DOHH2 (cell line): Measurements from ENCODE around the gene ZNRF1.

Experiments
- H3F3A ChIP-seq: fragments of 200-600 bp; sonication (generic), shearing (Covaris generic); 2 replicates; pipeline ENCODE4 v1.6.0; 2016; ENCODE audit warnings: antibody characterized with exemption, mild to moderate bottlenecking; ENCODE audit not compliant: control insufficient read depth, insufficient read depth
- H3K27ac ChIP-seq: fragments of 200-600 bp; sonication (generic); 2 replicates; pipeline ENCODE4 v1.5.1; 2014; ENCODE audit warnings: low read depth, mild to moderate bottlenecking, low read length, moderate library complexity
- H3K27me3 ChIP-seq: fragments of 200-600 bp; sonication (generic); 2 replicates; pipeline ENCODE4 v1.6.1; 2014; ENCODE audit warnings: mild to moderate bottlenecking, low read length, mixed read lengths; ENCODE audit not compliant: control insufficient read depth
- H3K36me3 ChIP-seq: fragments of 200-600 bp; sonication (generic); 2 replicates; pipeline ENCODE4 v1.6.1; 2014; ENCODE audit warnings: mild to moderate bottlenecking, low read length, moderate library complexity, mixed read lengths; ENCODE audit not compliant: control insufficient read depth
- H3K4me1 ChIP-seq: fragments of 200-600 bp; sonication (generic); 2 replicates; pipeline ENCODE4 v1.6.1; 2014; ENCODE audit warnings: mild to moderate bottlenecking, low read length, mixed read lengths; ENCODE audit not compliant: control insufficient read depth
- H3K4me2 ChIP-seq: fragments of 200-600 bp; sonication (generic); 2 replicates; pipeline ENCODE4 v1.6.0; 2014; ENCODE audit warnings: mild to moderate bottlenecking, low read length, moderate library complexity
- H3K4me3 ChIP-seq: fragments of 200-600 bp; sonication (generic); 2 replicates; pipeline ENCODE4 v1.5.1; 2014; ENCODE audit warnings: mild to moderate bottlenecking, low read length, mixed read lengths
- H3K79me2 ChIP-seq: fragments of 200-600 bp; sonication (generic); 2 replicates; pipeline ENCODE4 v1.6.1; 2014; ENCODE audit warnings: mild to moderate bottlenecking, low read length, mixed read lengths; ENCODE audit not compliant: control insufficient read depth
- H3K9me2 ChIP-seq: fragments of 200-600 bp; sonication (generic); replicated peaks from 2 replicates; pipeline ENCODE4 v1.6.1; 2014; ENCODE audit warnings: mild to moderate bottlenecking, low read length, mixed read lengths; ENCODE audit not compliant: control insufficient read depth
- H3K9me3 ChIP-seq: fragments of 200-600 bp; sonication (generic); 2 replicates; pipeline ENCODE4 v1.6.1; 2014; ENCODE audit warnings: antibody characterized with exemption, low read length, mixed read lengths; ENCODE audit not compliant: control insufficient read depth, insufficient read depth
- H4K20me1 ChIP-seq: fragments of 200-600 bp; sonication (generic); 2 replicates; pipeline ENCODE4 v1.6.0; 2014; ENCODE audit warnings: low read depth, mild to moderate bottlenecking, antibody characterized with exemption, low read length, moderate library complexity; ENCODE audit not compliant: control insufficient read depth, insufficient read depth
- EZH2phosphoT487 ChIP-seq: fragments of 200-600 bp; sonication (generic); IDR thresholded peaks from 2 replicates; pipeline ENCODE4 v1.6.1; 2017; ENCODE audit warnings: borderline replicate concordance, mild to moderate bottlenecking, antibody characterized with exemption, low read length, moderate library complexity, mixed read lengths
- TF ChIP-seq, protein P1 (sequence below): fragments of 200-600 bp; sonication (generic); IDR thresholded peaks from one replicate; pipeline ENCODE4 v1.5.1; 2014; ENCODE audit warnings: antibody characterized with exemption, mild to moderate bottlenecking, low read depth, low read length; ENCODE audit not compliant: poor library complexity, severe bottlenecking

ZNRF1 gene

DNA sequence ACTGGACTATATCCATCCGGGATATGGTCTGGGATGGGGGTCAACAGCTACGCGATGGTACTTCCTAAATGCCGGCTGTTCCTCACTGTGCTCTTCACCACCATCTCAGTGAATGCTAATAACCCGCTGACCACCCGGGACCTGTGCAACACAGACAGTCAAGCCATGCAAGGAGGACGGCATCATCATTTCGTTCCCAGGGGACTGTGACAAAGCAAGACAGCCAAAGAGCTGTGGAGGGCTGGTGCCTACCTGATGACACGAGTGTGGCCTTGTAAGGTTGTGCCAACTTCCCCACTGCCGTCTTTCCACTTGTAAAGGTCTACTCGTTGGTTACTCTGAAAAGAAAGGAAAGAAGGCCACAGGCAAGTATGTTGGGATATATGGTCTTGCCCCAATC is 47.6 kb upstream of the ZNRF1 start:
- TF ChIP-seq, protein P1, sequence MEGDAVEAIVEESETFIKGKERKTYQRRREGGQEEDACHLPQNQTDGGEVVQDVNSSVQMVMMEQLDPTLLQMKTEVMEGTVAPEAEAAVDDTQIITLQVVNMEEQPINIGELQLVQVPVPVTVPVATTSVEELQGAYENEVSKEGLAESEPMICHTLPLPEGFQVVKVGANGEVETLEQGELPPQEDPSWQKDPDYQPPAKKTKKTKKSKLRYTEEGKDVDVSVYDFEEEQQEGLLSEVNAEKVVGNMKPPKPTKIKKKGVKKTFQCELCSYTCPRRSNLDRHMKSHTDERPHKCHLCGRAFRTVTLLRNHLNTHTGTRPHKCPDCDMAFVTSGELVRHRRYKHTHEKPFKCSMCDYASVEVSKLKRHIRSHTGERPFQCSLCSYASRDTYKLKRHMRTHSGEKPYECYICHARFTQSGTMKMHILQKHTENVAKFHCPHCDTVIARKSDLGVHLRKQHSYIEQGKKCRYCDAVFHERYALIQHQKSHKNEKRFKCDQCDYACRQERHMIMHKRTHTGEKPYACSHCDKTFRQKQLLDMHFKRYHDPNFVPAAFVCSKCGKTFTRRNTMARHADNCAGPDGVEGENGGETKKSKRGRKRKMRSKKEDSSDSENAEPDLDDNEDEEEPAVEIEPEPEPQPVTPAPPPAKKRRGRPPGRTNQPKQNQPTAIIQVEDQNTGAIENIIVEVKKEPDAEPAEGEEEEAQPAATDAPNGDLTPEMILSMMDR = no peak
- TF ChIP-seq EZH2phosphoT487 = no peak
- Histone ChIP-seq H3F3A (no peaks in the 10 kb centered on the region), H3K4me1 (no peaks in the 10 kb centered on the region), H3K4me2 (no peak overlapping the region), H3K9me2 (no peaks in the 10 kb centered on the region), H3K4me3 (no peak overlapping the region), H3K27me3 (no peaks in the 10 kb centered on the region), H3K79me2 (no peaks in the 10 kb centered on the region), H3K27ac (no peak overlapping the region), H3K9me3 (no peaks in the 10 kb centered on the region), H3K36me3 (peaks cover 13% of the 10 kb centered on the region), H4K20me1 (no peaks in the 10 kb centered on the region)

DNA sequence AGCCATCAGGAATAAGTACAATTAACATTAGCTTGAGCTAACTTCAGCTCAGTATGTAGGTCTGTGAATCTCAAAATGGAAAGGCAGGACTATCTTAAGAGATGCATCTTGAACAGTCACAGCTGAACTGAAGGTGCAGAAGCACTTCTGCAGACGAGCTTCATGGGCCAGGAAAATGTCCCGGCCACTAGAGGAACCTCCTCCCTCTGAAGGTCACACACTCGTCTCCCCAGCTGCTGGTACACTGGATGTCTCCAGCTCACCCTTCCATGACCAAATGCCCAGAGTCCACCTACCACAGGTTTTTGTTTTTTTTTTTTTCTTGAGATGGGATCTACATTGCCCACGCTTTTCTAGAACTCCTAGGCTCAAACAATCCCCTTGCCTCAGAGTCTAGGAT is 47.1 kb upstream of the ZNRF1 start:
- Histone ChIP-seq H3K9me2 (no peaks in the 10 kb centered on the region), H3K9me3 (no peaks in the 10 kb centered on the region), H3K4me1 (no peaks in the 10 kb centered on the region), H4K20me1 (no peaks in the 10 kb centered on the region), H3K27ac (no peak overlapping the region), H3F3A (no peaks in the 10 kb centered on the region), H3K4me3 (no peak overlapping the region), H3K4me2 (no peak overlapping the region), H3K27me3 (no peaks in the 10 kb centered on the region), H3K79me2 (no peaks in the 10 kb centered on the region), H3K36me3 (peaks cover 16% of the 10 kb centered on the region)
- TF ChIP-seq EZH2phosphoT487 = no peak

DNA sequence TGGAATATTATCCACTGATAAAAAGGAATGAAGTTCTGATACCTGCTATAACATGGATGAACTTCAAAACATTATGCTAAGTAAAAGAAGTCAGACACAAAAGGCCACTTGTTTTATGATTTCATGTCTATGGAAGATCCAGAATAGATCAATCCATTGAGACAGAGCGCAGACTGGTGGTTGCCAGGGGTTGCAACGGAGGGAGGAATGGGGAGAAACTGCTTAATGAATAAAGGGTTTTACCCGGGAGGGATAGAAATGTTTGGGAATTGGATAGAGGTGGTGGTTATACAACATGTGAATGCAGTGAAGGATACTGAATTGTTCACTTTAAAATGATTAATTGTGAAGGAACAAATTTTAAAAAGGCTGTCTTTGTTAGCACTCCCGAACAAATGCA is 44.1 kb upstream of the ZNRF1 start:
- H3K27me3 ChIP-seq = no peaks in the 10 kb centered on the region
- H4K20me1 ChIP-seq = no peaks in the 10 kb centered on the region
- H3K4me1 ChIP-seq = no peaks in the 10 kb centered on the region
- H3K9me3 ChIP-seq = no peaks in the 10 kb centered on the region
- H3K4me3 ChIP-seq = no peak overlapping the region
- peaks cover 12% of the 10 kb centered on the region for H3K36me3 ChIP-seq
- no peak overlapping the region for H3K4me2 ChIP-seq
- H3F3A ChIP-seq = no peaks in the 10 kb centered on the region
- TF ChIP-seq EZH2phosphoT487 = no peak
- TF ChIP-seq, protein P1 = no peak
- H3K9me2 ChIP-seq = no peaks in the 10 kb centered on the region
- H3K79me2 ChIP-seq = no peaks in the 10 kb centered on the region
- no peak overlapping the region for H3K27ac ChIP-seq

DNA sequence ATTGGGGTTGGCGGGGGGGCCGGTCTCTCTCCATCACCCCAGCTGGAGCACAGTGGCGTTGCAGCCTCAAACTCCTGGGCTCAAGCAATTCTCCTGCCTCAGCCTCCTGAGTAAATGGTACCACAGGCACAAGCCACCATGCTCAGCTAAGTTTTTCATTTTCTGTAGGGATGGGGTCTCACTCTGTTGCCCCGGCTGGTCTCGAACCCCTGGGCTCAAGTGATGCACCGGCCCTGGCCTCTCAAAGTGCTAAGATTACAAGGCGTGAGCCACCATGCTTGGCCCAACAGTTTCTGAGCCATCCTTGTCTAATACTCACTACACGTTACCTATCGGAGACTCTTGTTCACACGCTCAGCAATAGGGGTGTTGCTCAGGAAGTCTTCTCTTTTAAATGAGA is 25.5 kb upstream of the ZNRF1 start:
- Histone ChIP-seq H3K27me3 (no peaks in the 10 kb centered on the region), H3K4me3 (no peak overlapping the region), H3K4me1 (peaks cover 4% of the 10 kb centered on the region; the same call in 1 of the 2 replicates), H3K4me2 (no peak overlapping the region), H3K36me3 (peaks cover under 1% of the 10 kb centered on the region; the same call in 1 of the 2 replicates), H3F3A (no peaks in the 10 kb centered on the region), H3K79me2 (no peaks in the 10 kb centered on the region), H3K9me2 (no peaks in the 10 kb centered on the region), H3K27ac (no peak overlapping the region), H3K9me3 (no peaks in the 10 kb centered on the region), H4K20me1 (no peaks in the 10 kb centered on the region)
- TF ChIP-seq, protein P1 = no peak
